K562 (cell line): Measurements from ENCODE around the gene PTTG1IP. TPM values are rescaled to one million over a fixed set of nuclear protein-coding genes. Genes with fewer than 3 reads are reported as not detected.
A peak's percentile ranks its signal among the peaks of the same experiment; 100 is the strongest.

Source experiments
- EP300 ChIP-seq: IDR thresholded peaks from 2 replicates; pipeline ENCODE4 v1.6.1; 2012; ENCODE audit warnings: low read length, improper control_type of control experiment
- FOS ChIP-seq: IDR thresholded peaks from 3 replicates; pipeline ENCODE4 v1.6.1; 2011; ENCODE audit not compliant: insufficient read length; ENCODE audit errors: extremely low read depth
- FOXK1 ChIP-seq: sonication (generic); formaldehyde crosslinking; IDR thresholded peaks from 2 replicates; pipeline ENCODE4 v1.8.0; 2022; ENCODE audit warnings: missing genetic modification reagents, mild to moderate bottlenecking, borderline replicate concordance
- FOXP1 ChIP-seq: sonication (generic); formaldehyde crosslinking; IDR thresholded peaks from 2 replicates; pipeline ENCODE4 v1.8.0; 2022; ENCODE audit warnings: mild to moderate bottlenecking, missing genetic modification reagents
- HDAC2 ChIP-seq: fragments of 450-650 bp; IDR thresholded peaks from 2 replicates; pipeline ENCODE4 v1.6.1; 2016; ENCODE audit warnings: mild to moderate bottlenecking
- PHF21A ChIP-seq: fragments of 450-650 bp; IDR thresholded peaks from 2 replicates; pipeline ENCODE4 v1.6.1; 2017; ENCODE audit warnings: low read depth, borderline replicate concordance
- SAFB2 ChIP-seq: fragments of 200-400 bp; formaldehyde crosslinking; IDR thresholded peaks from 2 replicates; pipeline ENCODE4 v1.6.1; 2018; ENCODE audit warnings: borderline replicate concordance, low read length, low read depth, moderate library complexity; ENCODE audit not compliant: severe bottlenecking
- SMAD4 ChIP-seq: fragments of 250-450 bp; sonication (Bioruptor Pico); conservative IDR thresholded peaks from 2 replicates; pipeline ENCODE4 v1.8.0; 2021; ENCODE audit warnings: inconsistent platforms, mild to moderate bottlenecking, moderate library complexity
- TBP ChIP-seq: optimal IDR thresholded peaks from 2 replicates; pipeline ENCODE3; 2011; ENCODE audit warnings: low read depth, low read length, improper control_type of control experiment
- ZFP1 ChIP-seq: fragments of 450-650 bp; formaldehyde crosslinking; IDR thresholded peaks from 2 replicates; pipeline ENCODE4 v1.4.0; 2020; ENCODE audit warnings: mild to moderate bottlenecking, mixed read lengths
- ZNF586 ChIP-seq: fragments of 450-650 bp; formaldehyde crosslinking; conservative IDR thresholded peaks from 2 replicates; pipeline ENCODE4 v1.4.0; 2020; ENCODE audit warnings: mild to moderate bottlenecking, moderate library complexity
- polyA plus RNA-seq, 8 experiments: library from polyadenylated mRNA; depleted of rRNA in 4 of 8; stranded (reverse) in 5 of 8; unstranded in 3 of 8; fragments of >200 nt; fragmentation: Nextera tagmentation in 2 of 8; fragmentation: Illumina TruSeq in 1 of 8; extraction: Ambion mirVana in 2 of 8; extraction: Trizol in 1 of 8; gene quantifications; 2 replicates each; pipeline versions ENCODE4 v1.2.1 to v1.2.3, GENCODE V29; 2011 to 2014; ENCODE audit warnings: inconsistent platforms in 1 of 8, missing spikeins in 1 of 8
- total RNA-seq, 7 experiments: library from RNA; depleted of rRNA in 6 of 7; stranded (reverse); fragments of >200 nt in 6 of 7; fragmentation: Illumina TruSeq in 2 of 7; extraction: Trizol in 2 of 7; gene quantifications; 2 replicates each; pipeline versions ENCODE4 v1.2.1 to v1.2.3, GENCODE V29; 2011 to 2021; ENCODE audit warnings: low replicate concordance in 1 of 7
- TF ChIP-seq, protein P1 (sequence below): sonication (generic); formaldehyde crosslinking; IDR thresholded peaks from 2 replicates; pipeline ENCODE4 v1.8.0; 2022; ENCODE audit warnings: missing genetic modification reagents, mild to moderate bottlenecking, moderate library complexity, borderline replicate concordance
- TF ChIP-seq, protein P2 (sequence below): fragments of 450-650 bp; IDR thresholded peaks from 2 replicates; pipeline ENCODE4 v1.6.1; 2016; ENCODE audit warnings: borderline replicate concordance
- TF ChIP-seq, protein P3 (sequence below): fragments of 250-450 bp; sonication (Bioruptor Pico); IDR thresholded peaks from 2 replicates; pipeline ENCODE4 v1.4.0; 2020
- TF ChIP-seq, protein P4 (sequence below), 2 experiments: fragments of 250-450 bp in 1 of 2; fragments of 450-650 bp in 1 of 2; sonication (Bioruptor Pico) in 1 of 2; IDR thresholded peaks; 2 replicates each; pipeline versions ENCODE4 v1.6.1 to v1.8.0; 2016 to 2021; ENCODE audit warnings: mild to moderate bottlenecking in 2 of 2, moderate library complexity in 2 of 2, missing compliant biosample characterization in 1 of 2, missing genetic modification characterization in 1 of 2
- TF ChIP-seq, protein P5 (sequence below): sonication (generic); formaldehyde crosslinking; IDR thresholded peaks from 2 replicates; pipeline ENCODE4 v1.8.1; 2023; ENCODE audit warnings: mild to moderate bottlenecking, missing genetic modification reagents

PTTG1IP gene
- total and polyA plus RNA-seq, 9 of the 15 experiments (the other 6 are each of a cell fraction or from before 2014, with no cell fraction given), result 5.0 to 99.3 (median 82.4) TPM

DNA sequence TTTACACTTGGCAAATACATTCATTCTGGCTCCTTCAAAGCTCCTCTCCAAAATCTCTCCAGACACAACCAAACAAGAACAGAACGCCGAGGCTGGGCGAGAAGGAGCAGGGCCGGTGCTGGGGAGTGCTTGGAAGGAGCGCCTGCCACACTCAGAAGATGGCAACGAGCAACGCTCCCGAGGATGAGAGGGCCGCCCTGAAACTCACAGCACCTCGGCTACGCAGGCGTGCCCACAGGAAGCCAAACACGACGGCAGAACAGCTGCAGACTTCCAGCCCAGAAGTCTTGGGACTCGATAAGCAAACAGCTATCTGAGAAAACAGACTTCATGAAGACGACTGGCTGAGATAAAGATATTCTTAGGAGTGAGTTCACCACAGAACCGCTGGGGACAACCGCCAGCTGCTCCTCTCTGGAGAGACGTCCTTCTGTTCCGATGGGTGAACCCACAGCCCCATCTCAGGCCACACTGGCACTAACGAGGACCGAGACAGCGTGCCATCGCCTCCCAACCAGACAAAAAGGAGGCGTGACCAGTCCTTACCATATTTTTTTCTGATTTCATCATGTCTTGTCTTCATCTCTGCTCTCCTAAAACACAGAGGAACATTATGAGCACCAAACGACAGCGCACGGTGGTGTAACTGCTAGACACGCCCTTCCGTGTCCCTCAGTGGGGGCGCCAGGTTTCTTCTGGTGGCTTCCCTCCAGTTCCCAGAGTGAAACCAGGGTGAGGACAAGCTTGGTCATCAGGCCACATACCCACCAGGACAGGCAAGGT, 18.6 kb downstream of the PTTG1IP start (continued):
- TF ChIP-seq PHF21A (no peak; the same call in 1 of the 2 replicates), SAFB2 (no peak), FOXP1 (CRISPR knock-in tag) (peak; percentile 40; the same call in 1 of the 2 replicates), HDAC2 (peak; percentile 79; the same call in 1 of the 2 replicates), FOS (no peak), ZFP1 (CRISPR knock-in tag) (0 out of 2 replicates have a peak, but pooled peaks have one; percentile 26), ZNF586 (no peak), TBP (no peak), SMAD4 (CRISPR knock-in tag) (peak; percentile 100), FOXK1 (CRISPR knock-in tag) (no peak), EP300 (peak; percentile 98)
- TF ChIP-seq, protein P1, sequence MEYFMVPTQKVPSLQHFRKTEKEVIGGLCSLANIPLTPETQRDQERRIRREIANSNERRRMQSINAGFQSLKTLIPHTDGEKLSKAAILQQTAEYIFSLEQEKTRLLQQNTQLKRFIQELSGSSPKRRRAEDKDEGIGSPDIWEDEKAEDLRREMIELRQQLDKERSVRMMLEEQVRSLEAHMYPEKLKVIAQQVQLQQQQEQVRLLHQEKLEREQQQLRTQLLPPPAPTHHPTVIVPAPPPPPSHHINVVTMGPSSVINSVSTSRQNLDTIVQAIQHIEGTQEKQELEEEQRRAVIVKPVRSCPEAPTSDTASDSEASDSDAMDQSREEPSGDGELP (CRISPR knock-in tag), result peak; percentile 99
- TF ChIP-seq, protein P2, sequence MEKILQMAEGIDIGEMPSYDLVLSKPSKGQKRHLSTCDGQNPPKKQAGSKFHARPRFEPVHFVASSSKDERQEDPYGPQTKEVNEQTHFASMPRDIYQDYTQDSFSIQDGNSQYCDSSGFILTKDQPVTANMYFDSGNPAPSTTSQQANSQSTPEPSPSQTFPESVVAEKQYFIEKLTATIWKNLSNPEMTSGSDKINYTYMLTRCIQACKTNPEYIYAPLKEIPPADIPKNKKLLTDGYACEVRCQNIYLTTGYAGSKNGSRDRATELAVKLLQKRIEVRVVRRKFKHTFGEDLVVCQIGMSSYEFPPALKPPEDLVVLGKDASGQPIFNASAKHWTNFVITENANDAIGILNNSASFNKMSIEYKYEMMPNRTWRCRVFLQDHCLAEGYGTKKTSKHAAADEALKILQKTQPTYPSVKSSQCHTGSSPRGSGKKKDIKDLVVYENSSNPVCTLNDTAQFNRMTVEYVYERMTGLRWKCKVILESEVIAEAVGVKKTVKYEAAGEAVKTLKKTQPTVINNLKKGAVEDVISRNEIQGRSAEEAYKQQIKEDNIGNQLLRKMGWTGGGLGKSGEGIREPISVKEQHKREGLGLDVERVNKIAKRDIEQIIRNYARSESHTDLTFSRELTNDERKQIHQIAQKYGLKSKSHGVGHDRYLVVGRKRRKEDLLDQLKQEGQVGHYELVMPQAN, result peak; percentile 55; the same call in 1 of the 2 replicates
- TF ChIP-seq, protein P3, sequence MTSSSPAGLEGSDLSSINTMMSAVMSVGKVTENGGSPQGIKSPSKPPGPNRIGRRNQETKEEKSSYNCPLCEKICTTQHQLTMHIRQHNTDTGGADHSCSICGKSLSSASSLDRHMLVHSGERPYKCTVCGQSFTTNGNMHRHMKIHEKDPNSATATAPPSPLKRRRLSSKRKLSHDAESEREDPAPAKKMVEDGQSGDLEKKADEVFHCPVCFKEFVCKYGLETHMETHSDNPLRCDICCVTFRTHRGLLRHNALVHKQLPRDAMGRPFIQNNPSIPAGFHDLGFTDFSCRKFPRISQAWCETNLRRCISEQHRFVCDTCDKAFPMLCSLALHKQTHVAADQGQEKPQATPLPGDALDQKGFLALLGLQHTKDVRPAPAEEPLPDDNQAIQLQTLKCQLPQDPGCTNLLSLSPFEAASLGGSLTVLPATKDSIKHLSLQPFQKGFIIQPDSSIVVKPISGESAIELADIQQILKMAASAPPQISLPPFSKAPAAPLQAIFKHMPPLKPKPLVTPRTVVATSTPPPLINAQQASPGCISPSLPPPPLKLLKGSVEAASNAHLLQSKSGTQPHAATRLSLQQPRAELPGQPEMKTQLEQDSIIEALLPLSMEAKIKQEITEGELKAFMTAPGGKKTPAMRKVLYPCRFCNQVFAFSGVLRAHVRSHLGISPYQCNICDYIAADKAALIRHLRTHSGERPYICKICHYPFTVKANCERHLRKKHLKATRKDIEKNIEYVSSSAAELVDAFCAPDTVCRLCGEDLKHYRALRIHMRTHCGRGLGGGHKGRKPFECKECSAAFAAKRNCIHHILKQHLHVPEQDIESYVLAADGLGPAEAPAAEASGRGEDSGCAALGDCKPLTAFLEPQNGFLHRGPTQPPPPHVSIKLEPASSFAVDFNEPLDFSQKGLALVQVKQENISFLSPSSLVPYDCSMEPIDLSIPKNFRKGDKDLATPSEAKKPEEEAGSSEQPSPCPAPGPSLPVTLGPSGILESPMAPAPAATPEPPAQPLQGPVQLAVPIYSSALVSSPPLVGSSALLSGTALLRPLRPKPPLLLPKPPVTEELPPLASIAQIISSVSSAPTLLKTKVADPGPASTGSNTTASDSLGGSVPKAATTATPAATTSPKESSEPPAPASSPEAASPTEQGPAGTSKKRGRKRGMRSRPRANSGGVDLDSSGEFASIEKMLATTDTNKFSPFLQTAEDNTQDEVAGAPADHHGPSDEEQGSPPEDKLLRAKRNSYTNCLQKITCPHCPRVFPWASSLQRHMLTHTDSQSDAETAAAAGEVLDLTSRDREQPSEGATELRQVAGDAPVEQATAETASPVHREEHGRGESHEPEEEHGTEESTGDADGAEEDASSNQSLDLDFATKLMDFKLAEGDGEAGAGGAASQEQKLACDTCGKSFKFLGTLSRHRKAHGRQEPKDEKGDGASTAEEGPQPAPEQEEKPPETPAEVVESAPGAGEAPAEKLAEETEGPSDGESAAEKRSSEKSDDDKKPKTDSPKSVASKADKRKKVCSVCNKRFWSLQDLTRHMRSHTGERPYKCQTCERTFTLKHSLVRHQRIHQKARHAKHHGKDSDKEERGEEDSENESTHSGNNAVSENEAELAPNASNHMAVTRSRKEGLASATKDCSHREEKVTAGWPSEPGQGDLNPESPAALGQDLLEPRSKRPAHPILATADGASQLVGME (CRISPR knock-in tag), result peak; percentile 37
- TF ChIP-seq, protein P4, sequence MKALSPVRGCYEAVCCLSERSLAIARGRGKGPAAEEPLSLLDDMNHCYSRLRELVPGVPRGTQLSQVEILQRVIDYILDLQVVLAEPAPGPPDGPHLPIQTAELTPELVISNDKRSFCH (CRISPR knock-in tag; IDR thresholded peaks at IDR 0.05), result 0 out of 2 replicates have a peak, but pooled peaks have one; percentile 52
- TF ChIP-seq, protein P4 (tag; IDR thresholded peaks at IDR 0.05), result peak; percentile 89; the same call in 1 of the 2 replicates
- TF ChIP-seq, protein P5, sequence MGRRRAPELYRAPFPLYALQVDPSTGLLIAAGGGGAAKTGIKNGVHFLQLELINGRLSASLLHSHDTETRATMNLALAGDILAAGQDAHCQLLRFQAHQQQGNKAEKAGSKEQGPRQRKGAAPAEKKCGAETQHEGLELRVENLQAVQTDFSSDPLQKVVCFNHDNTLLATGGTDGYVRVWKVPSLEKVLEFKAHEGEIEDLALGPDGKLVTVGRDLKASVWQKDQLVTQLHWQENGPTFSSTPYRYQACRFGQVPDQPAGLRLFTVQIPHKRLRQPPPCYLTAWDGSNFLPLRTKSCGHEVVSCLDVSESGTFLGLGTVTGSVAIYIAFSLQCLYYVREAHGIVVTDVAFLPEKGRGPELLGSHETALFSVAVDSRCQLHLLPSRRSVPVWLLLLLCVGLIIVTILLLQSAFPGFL, result no peak
